ENCODE measurements around the gene KITLG.
"Not testable (repeated sequence)": the region's sequence is repeated elsewhere in the genome, so short reads cannot be mapped to it uniquely, and the experiment has no call there.

The KITLG gene, protein sequence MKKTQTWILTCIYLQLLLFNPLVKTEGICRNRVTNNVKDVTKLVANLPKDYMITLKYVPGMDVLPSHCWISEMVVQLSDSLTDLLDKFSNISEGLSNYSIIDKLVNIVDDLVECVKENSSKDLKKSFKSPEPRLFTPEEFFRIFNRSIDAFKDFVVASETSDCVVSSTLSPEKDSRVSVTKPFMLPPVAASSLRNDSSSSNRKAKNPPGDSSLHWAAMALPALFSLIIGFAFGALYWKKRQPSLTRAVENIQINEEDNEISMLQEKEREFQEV

GRCh38 chr12:88580051-88580871 is at the start of gene KITLG:
TSS of gene KITLG (minus strand) at chr12:88580471. CDS start at chr12:88580278, 193 bp downstream.
- peak; percentile 76 for DNase-seq (ENCODE audit: low spot score)
- FAIRE-seq = peak; percentile 17

- DNase-seq (ENCODE audit: low spot score) (no peak), FAIRE-seq (no peak)
These were observed 48.7 kb upstream of the KITLG start for GRCh38 chr12:88628856-88629509.

DNA sequence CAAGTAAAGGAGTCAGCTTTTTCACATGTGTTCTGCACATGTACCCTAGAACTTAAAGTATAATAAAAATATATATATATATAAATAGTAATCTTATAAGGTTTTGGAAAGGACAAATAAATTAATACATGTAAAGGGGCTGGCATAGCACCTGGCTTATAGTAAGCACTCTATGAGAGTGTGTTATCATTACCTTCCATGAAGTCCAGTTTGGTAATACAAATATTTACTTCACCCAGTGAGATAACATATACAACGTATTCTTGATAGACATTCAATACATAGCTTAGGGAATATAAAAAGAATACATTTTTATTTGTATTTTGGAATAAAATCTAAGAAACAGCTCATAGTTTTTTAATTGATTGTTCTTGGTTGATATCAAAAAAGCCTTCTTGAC is 47.8 kb upstream of the KITLG start:
- not testable (repeated sequence) for FAIRE-seq; DNase-seq (ENCODE audit: low spot score)

- DNase-seq (ENCODE audit: low spot score) (no peak), FAIRE-seq (no peak)
These were observed 47.2 kb upstream of the KITLG start for GRCh38 chr12:88627501-88627900.

DNA sequence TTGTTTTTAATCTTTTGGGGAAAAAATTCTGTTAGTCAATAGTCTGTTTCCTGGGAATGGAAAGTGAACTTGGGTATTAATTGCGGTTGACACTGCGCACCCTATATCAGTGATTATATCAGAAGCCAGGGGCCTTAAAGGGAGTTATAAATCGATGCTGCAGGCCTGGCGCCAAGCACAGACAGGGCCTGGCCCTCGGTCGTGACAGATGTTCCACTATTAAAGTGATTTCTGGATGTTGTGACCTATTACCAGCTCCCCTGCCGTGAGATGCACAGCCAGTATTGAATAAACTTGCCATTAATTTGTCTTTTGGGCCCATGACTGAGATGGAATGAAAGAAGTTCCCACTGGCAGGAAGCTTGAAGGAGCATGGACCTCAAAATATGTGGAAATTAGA is 45.1 kb upstream of the KITLG start:
- no peak for FAIRE-seq

DNA sequence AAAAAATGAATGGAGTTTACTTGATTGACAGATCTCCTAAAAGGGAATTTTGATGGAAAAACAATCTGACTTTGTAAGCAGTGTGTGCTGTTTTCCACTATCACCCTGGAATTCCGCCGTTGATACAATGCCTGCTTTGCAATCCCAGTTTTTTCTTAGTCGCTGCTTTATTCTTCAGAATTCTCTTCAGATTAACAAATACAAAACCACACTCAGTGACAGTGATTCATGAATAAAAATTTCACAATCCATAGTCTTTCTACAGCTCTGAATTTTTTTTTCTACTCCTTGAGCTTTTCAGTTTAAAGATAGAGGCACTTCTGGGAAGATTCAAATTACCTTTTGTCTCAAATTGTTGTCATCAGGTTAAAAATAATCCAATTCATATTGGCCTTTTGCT is 44.6 kb upstream of the KITLG start:
- FAIRE-seq = no peak
- no peak for DNase-seq (ENCODE audit: low spot score)

More for the DNA sequence above, 45.1 kb upstream of the KITLG start:
- no peak for DNase-seq (ENCODE audit: low spot score)

DNA sequence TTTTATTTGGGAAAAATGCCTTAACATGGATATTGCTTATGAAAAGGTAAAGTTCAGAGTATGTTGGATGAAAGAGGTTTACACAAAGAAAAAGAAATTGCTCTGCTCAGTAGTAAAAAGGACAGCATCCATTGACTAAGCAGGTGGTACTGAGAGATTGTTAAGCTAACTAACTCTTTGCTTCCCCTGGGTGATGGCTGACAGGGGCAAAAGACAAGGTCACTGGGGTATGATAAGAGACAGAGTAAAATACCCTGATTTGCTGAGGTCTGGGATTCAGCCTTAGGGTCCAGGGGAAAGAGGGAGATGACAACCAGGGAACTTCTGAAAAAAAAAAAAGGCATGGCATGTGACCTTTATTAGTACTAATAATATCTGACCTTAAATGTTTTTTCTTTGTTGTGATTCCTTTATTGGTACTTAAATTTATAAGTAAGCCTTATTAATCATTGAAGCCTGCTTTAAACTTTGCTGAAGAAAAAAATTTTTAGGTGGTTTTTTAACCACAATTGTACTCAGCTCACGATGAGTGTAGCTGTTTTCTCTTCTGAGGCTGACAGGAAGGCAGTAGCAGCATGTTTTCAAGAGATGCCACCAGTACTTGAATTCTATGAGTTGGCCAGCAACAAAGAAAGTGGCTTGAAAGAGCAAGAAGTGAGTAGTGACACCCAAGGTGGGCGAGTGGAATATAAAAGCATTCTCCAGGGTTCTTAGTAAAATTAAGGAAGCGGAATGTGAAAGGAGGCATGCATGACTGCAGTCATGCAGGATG is 43.7 kb upstream of the KITLG start:
- DNase-seq (ENCODE audit: low spot score) (no peak), FAIRE-seq (no peak)

DNA sequence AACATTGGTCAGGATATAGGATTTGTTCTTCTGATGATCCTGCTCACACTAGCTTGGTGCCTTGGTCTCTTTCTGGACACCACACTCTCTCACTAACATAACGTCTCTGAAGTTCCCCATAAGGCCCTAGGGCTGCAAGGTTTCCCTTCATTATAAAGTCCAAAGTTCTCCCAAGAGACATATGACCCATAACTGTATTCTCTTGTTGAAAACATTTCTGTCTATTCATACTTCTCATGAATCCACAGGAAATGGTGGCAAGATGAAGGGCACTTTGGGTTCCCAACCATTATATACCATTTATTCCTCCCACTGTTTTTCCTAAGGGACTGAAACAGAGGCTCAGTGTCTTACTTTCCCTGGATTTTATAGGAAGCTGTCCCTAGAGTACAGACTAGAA is 37.1 kb upstream of the KITLG start:
- no peak for FAIRE-seq

GRCh38 chr12:88615490-88615889 is 35.2 kb upstream of the KITLG start:
- DNase-seq (ENCODE audit: low spot score) (no peak), FAIRE-seq (no peak)

More for the DNA sequence above, 37.1 kb upstream of the KITLG start:
- DNase-seq (ENCODE audit: low spot score) = no peak

- DNase-seq (ENCODE audit: low spot score) (no peak), FAIRE-seq (no peak)
These were observed 24.4 kb upstream of the KITLG start for GRCh38 chr12:88604646-88605045.

GRCh38 chr12:88600272-88600671 is 20.0 kb upstream of the KITLG start:
- peak; percentile 73 for DNase-seq (ENCODE audit: low spot score)
- peak; percentile 78 for FAIRE-seq

DNA sequence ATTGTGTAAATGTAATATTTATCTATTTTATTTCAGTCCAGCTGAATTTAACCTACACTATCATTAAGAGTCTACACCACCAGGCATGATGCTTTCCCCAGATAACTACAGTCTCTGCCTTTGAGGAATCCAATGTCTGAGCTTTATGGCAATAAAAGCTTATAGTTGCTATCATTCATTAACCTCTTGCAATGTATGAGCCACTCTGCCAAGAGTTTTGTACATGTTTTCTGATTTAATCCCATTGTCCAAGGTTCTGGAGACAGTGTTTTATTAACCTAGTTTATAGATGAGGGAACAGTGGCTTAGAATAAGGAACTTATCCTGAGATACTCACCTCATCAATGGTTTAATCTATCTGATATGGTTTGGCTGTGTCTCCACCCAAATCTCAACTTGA is 17.1 kb upstream of the KITLG start:
- FAIRE-seq (peak; percentile 67), DNase-seq (ENCODE audit: low spot score) (no peak)

- DNase-seq (ENCODE audit: low spot score) = no peak
These were observed 15.4 kb upstream of the KITLG start for GRCh38 chr12:88595697-88596096.

DNA sequence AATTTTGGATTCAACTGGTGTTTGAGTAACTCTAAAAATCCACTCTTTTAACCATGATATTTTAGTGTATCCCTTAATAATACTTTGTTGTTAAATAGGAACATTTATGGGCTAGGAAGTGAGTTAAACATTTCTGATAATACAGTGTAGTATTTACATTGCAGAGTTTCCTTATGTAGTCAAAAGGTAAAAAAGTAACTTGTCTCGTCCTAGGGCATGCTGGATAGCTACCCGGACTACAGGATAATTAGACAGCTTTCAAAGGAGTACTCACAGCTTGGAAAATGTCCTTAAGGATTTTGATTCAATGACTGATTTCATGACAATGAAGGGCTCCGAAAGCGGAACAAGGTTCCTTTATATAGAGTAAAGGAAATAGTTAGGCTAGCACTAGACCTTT is 14.5 kb upstream of the KITLG start:
- no peak for FAIRE-seq

More at GRCh38 chr12:88595697-88596096, 15.4 kb upstream of the KITLG start:
- FAIRE-seq = no peak

GRCh38 chr12:88591343-88591742 is 11.1 kb upstream of the KITLG start:
- DNase-seq (ENCODE audit: low spot score) = no peak
- FAIRE-seq = no peak

More for the DNA sequence above, 14.5 kb upstream of the KITLG start:
- no peak for DNase-seq (ENCODE audit: low spot score)

DNA sequence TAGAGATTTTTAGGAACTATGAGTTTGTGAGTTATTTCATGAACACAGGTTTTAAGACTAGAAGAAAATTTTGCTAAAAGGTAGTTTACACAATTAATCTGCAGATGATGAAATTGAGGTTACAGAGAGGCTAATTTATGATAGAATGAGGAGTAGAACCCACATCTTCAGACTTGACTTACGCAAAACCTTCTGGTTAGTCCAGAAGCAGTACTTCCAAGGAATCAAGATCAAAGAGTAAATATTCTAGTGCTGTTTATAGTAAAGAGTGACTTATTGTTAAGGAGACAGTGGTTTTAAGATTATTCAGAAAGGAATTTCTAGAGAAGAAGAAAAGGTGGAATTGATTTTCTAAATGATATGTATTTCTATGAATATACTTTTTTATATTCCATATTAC is 10.6 kb upstream of the KITLG start:
- no peak for FAIRE-seq
- no peak for DNase-seq (ENCODE audit: low spot score)

GRCh38 chr12:88585077-88585476 is 4.8 kb upstream of the KITLG start:
- DNase-seq (ENCODE audit: low spot score) = no peak
- FAIRE-seq = no peak

- FAIRE-seq (no peak), DNase-seq (ENCODE audit: low spot score) (no peak)
These were observed 645 bp downstream of the KITLG start for GRCh38 chr12:88579601-88580050.

DNA sequence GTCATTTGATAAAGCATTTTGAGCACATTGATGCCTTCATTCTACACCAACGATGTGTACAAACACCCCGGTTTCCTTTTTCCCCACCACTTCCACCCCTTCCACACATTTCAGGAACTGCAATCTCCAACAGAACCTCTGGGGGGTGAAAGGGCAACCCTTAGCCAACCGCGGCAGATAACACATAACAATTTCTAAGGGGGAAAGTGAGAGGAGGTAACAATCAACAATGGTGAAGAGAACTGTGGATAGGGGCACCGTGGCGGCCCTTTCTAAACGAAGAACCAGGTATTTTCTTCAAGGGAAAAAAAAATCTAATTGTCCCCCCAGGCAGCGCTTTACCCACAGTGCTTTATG is 1.1 kb downstream of the KITLG start:
- FAIRE-seq = peak; percentile 65
- DNase-seq (ENCODE audit: low spot score) = peak; percentile 42

- DNase-seq (ENCODE audit: low spot score) = peak; percentile 50
- peak; percentile 75 for FAIRE-seq
These were observed 1.8 kb downstream of the KITLG start for GRCh38 chr12:88578276-88579160.
